ENCODE results near the gene CTPS1.

DNA sequence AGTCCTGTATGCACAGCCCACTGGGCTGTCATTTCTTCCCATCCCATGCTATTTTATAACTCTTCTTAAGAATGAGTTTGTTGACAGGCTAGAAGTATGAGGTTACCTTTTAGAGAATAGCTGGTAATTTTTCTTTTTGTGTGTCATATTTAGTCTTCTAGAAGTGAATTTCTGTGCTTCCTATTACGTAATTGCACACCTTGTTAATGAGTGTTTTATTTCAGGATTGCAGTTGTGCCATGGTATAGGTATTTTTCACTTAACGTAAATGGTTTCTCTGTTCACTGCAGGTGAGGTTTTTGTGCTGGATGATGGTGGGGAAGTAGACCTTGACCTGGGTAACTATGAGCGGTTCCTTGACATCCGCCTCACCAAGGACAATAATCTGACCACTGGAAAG is 5.0 kb downstream of the CTPS1 start:
- TF ChIP-seq CTCF (IDR thresholded peaks at IDR 0.05; ENCODE audit: insufficient read depth, low read depth, low read length) (no peak), EZH2 (IDR thresholded peaks at IDR 0.05; ENCODE audit: insufficient read depth, low read length) (no peak)
